Retinal pigment epithelial cell (primary cell): ENCODE measurements around the gene C16orf74.

ENCODE experiments used
- DNase-seq: peaks from one replicate; pipeline ENCODE4 v3.0.0-alpha.2; 2010; ENCODE audit warnings: low read depth
- H3K4me3 ChIP-seq: 2 replicates; pipeline ENCODE4 v1.5.1; 2011; ENCODE audit warnings: mild to moderate bottlenecking, low read length, control low read depth, moderate library complexity
- CTCF ChIP-seq: conservative IDR thresholded peaks from 2 replicates; pipeline ENCODE4 v1.5.1; 2011; ENCODE audit warnings: low read depth, low read length, control low read depth, inconsistent platforms

Gene C16orf74

DNA sequence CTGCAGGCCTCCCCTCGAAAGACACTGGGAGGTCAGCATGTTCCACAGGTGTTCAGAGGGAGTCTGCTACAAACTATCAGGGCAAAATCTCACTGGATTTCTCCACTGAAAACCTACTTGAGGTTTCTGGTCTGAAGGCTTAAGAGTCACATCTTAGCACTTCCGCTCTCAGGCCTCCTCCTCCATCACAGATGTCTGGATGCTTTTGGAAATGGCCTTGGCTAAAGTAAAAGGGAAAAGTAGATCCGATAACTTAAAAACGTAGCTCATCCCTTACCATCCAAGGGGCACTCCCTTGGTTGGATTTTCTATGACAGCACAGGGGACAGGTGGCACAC, 76.5 kb downstream of the C16orf74 start:
- DNase-seq = no peak
- H3K4me3 ChIP-seq = no peak overlapping the region
- TF ChIP-seq CTCF = no peak

DNA sequence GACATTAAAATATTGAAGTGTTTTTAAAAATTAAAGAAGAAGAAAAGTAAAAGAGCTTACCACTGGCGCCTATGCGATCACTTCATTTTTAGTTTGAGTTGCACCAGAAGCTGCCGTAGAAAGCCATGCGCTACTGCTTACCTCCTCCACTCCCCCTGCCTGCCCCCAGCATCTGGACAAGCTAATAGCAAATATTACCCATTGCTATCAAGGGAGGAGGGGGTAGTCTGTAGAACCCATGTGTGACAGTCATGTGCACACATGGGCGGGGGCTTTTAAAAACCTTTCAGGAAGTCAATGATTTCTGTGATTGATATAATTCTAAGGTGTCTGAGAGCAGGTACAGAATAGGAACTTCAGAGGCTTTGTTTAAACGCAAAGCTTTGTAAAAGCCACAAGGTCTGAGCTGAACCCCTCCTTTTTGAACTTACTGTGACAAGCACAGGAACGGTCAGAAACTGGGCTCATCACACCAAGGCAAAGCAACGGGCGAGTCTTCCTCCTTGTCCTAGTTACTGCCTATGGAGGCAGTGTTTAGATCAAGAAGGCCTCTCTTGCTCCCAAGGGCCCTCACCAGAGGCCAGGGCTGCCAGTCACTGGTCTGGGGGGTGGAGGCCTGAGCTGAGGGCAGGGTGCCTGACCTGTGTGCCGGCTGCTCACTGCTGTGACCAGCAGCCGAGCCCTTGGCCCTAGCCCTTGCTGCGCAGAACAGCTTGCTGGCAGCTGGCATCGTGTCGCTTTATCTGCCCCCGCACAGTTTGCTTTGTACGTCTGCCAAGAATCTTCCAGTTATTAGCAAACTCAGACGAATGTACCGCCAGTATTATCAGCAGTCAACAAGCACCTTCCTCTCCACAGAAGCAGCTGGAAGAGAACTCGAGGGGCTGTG, 77.1 kb downstream of the C16orf74 start:
- no peak for DNase-seq
- no peak for TF ChIP-seq CTCF
- H3K4me3 ChIP-seq = no peak overlapping the region

DNA sequence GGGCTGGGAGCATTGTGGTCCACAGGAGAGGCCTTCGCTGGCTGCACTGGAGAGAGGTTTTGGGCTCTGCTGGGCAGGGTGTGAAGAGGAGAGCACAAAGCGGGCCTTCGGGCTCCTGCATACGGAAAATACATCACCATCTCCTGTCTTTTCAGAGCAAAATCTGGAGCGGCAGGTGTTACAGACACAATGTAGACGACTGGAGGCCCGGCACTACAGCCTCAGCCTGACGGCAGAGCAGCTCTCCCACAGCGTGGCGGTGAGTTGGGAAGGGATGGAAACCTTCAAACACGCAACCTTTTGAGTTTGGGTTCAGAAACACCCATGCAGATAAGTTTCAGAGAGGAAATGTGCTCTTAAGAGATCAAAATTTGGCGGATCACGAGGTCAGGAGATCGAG, 80.1 kb downstream of the C16orf74 start:
- no peak for DNase-seq

DNA sequence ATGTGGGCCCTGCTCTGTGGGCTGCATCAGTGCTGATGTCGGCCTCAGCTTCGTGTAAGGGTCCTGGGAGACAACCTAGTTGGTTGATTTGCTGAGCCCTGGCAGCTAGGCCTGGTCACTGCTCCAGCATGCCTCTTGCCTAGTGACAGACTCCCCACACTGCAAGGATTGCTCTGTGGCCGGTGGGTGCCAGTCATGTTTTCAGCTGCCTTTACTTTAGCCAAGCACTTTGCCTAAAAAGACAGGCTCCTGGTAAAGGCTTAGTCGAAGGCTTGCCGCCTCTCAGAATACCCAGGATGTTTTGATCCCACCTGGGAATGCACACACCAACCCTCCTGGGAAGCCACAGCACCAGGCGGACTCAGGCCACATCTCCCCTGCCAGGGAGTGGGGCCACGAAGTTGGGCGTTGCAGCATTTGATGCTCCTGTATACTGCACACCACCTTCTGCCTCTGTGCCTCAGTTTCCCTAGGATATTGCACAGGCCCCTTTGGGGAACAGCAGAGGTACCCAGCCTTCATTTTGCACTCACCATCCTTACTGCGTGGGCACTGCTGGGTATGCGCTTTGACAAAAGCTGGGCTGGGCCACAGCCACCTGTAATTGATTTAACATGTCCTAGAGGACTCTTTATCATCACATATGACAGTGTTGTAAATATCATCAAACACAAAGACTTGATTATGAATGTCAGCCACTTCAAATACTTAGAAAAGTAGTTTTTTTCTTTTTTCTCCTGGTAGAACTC, 82.0 kb downstream of the C16orf74 start:
- no peak for TF ChIP-seq CTCF
- no peak for DNase-seq
- no peak overlapping the region for H3K4me3 ChIP-seq

More for the DNA sequence above, 80.1 kb downstream of the C16orf74 start:
- no peak for TF ChIP-seq CTCF
- no peak overlapping the region for H3K4me3 ChIP-seq

GRCh38 chr16:85667841-85668413, 83.0 kb downstream of the C16orf74 start:
- no peak overlapping the region for H3K4me3 ChIP-seq
- no peak for TF ChIP-seq CTCF
- DNase-seq = no peak

- no peak overlapping the region for H3K4me3 ChIP-seq
- no peak for DNase-seq
- no peak for TF ChIP-seq CTCF
These were observed 83.6 kb downstream of the C16orf74 start for GRCh38 chr16:85667261-85667660.
